GM10248 (cell line): Measurements from ENCODE around the gene MRPL53.

Experiments
- CTCF ChIA-PET: fragments of 300-600 bp; sonication (Branson Sonifier 250); formaldehyde crosslinking; extraction: SDS; loops from one replicate; lab custom pipeline; 2021; ENCODE audit warnings: antibody characterized with exemption; lab: Yijun Ruan, JAX
- POLR2A ChIA-PET: fragments of 350-650 bp; sonication (Branson Sonifier 250); formaldehyde crosslinking; extraction: SDS; loops from one replicate; lab custom pipeline; 2020; ENCODE audit warnings: antibody characterized with exemption; lab: Yijun Ruan, JAX
- DNase-seq: peaks from one replicate; pipeline ENCODE4 v3.0.0; 2012; ENCODE audit errors: extremely low spot score
- TF ChIP-seq, protein P1 (sequence below): IDR thresholded peaks from 2 replicates; pipeline ENCODE4 v1.5.1; 2012; ENCODE audit warnings: mild to moderate bottlenecking, low read depth; ENCODE audit errors: extremely low read depth, missing control alignments, control extremely low read depth

The MRPL53 gene

DNA sequence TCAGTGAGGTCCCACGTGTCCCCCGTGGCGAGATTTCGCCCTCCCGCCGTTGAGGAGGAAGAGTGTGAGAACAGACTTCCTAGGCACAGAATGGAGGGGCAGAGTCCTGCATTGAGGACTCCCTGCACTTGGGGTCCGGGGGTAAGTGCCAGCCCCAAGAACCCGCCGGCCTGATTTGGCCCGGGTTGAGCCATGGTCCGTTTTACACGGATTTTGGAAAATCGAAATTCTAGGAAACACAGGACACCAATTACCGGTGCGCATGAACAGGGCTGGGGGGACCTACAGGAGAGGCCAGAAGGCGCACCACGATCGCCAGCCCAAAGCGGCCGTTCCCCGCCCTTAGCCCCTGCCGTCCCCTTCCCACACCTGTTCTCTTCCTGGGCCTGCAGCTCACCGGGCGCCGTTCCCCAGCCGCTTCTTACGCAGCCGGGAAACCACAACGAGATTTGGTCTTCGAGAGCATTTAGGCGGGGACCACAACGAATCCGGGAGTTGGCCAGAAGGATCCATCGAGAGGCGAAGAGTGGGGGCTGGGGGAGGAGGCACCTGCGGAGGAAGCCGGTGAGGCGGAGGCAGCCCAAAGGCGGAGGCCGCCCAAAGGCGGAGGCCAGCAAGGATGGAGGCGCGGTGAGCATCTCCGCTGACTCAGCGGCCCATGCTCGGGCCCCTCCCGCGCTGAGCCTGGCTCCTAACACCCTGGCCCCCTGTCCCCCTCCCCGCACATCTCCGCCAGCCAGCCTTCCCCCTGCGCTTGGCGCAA, 41.3 kb upstream of the MRPL53 start:
- TF ChIP-seq, protein P1, sequence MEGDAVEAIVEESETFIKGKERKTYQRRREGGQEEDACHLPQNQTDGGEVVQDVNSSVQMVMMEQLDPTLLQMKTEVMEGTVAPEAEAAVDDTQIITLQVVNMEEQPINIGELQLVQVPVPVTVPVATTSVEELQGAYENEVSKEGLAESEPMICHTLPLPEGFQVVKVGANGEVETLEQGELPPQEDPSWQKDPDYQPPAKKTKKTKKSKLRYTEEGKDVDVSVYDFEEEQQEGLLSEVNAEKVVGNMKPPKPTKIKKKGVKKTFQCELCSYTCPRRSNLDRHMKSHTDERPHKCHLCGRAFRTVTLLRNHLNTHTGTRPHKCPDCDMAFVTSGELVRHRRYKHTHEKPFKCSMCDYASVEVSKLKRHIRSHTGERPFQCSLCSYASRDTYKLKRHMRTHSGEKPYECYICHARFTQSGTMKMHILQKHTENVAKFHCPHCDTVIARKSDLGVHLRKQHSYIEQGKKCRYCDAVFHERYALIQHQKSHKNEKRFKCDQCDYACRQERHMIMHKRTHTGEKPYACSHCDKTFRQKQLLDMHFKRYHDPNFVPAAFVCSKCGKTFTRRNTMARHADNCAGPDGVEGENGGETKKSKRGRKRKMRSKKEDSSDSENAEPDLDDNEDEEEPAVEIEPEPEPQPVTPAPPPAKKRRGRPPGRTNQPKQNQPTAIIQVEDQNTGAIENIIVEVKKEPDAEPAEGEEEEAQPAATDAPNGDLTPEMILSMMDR = no peak
- peak; percentile 32 for DNase-seq
- ChIA-PET POLR2A (interaction anchor here (0.7 kb wide), 1 partner anchor 9 kb away, joined by 4 read pairs; no protein-coding TSS in a partner anchor), CTCF (interaction anchor here (1.1 to 3.9 kb wide), 3 partner anchors 16 to 72 kb away, joined by 3 to 10 read pairs (median 4); partner anchors contain the start of genes CCDC142 and TTC31)

DNA sequence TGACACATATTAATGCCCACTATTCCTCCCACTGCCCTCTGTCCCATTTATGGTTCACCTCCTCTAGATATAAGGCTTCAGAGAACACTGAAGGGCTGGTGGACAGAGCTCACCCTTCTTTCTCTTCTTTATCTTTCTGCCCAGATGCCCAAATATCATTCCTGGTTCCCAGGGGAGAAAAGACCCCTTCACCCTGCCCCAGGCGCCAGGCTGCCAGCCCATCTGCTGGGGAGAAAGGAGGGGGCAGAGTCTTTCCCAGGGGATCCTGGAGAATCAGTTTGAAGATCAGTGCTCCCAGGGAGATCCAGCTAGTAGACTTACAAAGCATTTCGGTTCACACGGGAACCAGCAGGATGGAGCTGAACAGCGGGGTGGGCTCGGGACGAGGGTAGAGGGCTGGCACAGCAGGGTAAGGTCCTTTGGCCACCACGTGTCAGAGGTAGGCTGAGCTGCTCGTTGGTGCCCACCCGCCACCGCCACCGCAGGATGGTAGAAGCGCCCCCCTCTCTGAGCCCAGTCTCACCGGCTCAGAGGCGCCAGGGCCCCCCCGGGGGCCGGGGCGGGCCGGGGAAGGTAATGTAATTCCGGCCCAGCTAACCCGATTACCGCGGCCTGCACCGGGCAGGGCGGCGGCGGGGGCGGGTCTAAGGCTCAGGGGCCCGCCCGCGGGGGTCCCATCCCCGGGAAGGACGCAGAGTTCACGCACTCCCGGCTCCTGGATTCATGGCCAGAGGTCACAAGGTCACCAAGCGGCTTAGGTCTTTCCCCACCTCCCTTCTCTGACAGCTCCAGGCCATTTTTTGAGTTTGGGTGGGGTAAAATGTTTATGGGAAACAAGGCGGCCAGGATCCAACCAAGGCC, 40.5 kb upstream of the MRPL53 start:
- TF ChIP-seq, protein P1 = no peak
- no peak for DNase-seq
- POLR2A ChIA-PET = no interaction called here
- CTCF ChIA-PET = interaction anchor here (1.1 to 3.9 kb wide), 2 partner anchors 16 to 30 kb away, joined by 3 to 10 read pairs; partner anchors contain the start of genes CCDC142 and TTC31

DNA sequence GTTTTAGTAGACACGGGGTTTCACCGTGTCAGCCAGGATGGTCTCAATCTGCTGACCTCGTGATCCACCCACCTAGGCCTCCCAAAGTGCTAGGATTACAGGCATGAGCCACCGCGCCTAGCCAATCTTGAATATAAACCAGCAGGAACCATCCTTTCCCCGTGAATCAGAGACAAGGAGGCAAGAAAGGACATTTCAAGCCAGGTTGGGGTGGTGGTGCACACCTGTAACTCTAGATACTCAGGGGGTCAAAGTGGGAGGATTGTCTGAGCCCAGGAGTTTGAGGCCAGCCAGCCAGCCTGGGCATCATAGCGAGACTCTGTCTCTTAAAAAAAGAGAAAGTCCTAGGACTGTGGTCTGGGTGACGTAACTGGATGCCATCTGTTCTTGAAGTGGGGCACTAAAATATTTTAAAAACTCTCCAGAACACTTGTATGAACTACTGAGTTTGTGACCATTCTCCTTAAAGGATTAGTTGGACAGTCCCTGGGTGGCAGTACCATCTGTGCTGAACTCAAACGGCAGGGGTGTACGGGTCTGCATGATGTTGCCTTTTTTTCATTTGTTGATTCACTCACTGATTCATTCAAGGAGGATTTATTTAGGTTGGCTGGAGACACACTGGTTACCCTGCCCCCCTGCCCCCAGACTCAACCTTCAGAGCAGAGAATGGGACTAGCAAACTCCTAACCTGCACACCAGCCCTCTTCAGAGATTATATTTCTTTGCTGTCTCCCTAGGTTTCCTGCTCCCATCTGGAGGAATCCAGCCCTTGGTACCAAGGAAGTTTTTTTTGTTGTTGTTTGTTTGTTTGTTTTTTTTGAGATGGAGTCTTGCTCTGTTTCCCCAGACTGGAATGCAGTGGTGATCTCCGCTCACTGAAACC, 38.9 kb upstream of the MRPL53 start:
- ChIA-PET CTCF (interaction anchor here (3.9 kb wide), 1 partner anchor 28 kb away, joined by 10 read pairs; the partner anchor contains the start of genes CCDC142 and TTC31), POLR2A (no interaction called here)
- TF ChIP-seq, protein P1 = no peak
- DNase-seq = no peak

DNA sequence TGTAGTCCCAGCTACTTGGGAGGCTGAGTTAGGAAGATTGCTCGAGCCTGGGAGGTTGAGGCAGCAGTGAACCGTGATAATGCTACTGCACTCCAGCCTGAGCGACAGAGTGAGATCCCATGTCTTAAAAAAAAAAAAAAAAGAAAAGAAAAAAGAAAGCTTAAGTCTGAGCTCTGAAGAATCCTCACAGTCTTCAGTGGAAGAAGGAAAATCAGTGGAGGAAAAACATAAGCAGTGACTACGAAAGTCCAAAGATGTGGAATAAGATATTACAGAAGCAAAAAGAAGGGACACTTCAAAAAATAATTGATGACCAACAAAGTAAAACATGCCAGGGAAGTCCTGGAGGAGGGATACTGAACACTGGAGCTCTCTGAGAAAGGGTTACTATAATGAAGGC, 37.8 kb upstream of the MRPL53 start:
- ChIA-PET POLR2A (interaction anchor here (0.5 to 0.6 kb wide), 2 partner anchors 351 to 573 kb away, joined by 3 to 6 read pairs; no protein-coding TSS in a partner anchor), CTCF (interaction anchor here (0.7 to 2.4 kb wide), 8 partner anchors 9 to 78 kb away, joined by 3 to 21 read pairs (median 6); partner anchors contain the start of genes AUP1, CCDC142, HTRA2 and MRPL53)
- no peak for DNase-seq
- TF ChIP-seq, protein P1 = no peak

DNA sequence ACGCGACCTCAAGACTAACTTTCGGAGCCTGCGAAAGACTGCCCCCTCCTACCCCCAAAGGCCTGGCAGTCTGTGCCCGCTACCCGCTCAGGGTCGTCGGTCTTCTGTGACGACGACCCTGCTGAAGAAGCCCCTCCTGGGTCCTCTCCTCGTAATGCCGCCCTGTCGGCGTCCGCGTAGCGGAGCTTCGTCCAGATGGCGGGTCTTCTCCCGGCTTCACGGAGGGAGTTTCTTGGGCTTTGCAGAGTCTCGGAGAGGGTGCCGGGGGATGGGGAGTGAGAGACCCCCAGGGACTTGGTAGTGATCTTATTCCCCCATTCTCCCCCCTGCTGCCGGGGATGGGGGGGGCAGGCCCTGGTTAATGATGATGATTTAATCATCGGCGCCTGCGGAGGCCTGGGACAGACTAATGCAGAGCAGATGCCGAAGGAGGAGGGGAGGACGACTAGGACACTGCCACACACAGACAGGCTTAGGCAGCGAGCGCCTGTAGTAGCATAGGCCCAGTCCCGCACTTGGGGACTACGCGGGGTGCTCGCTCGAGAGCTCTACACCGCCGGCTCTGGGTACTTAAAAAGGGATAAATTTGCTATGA, 35.5 kb upstream of the MRPL53 start:
- ChIA-PET POLR2A (interaction anchor here (1.3 kb wide), 1 partner anchor 21 kb away, joined by 5 read pairs; the partner anchor contains the start of genes AUP1 and HTRA2), CTCF (interaction anchor here (1.1 to 2.4 kb wide), 7 partner anchors 22 to 81 kb away, joined by 3 to 21 read pairs (median 7); partner anchors contain the start of genes AUP1, CCDC142, HTRA2 and TTC31)
- TF ChIP-seq, protein P1 = no peak
- peak; percentile 45 for DNase-seq
